ENCODE measurements around the gene MEF2C.
"Not testable (repeated sequence)": the region's sequence is repeated elsewhere in the genome, so short reads cannot be mapped to it uniquely, and the experiment has no call there.

The MEF2C gene

GRCh38 chr5:88858392-88858791 is 24.6 kb downstream of the MEF2C start:
- no peak for DNase-seq

GRCh38 chr5:88856381-88856780 is 26.6 kb downstream of the MEF2C start:
- not testable (repeated sequence) for DNase-seq

- DNase-seq, result no peak
Measured at GRCh38 chr5:88854769-88855168, 28.2 kb downstream of the MEF2C start.

- DNase-seq, result no peak
Measured at GRCh38 chr5:88847420-88847819, 35.6 kb downstream of the MEF2C start.

GRCh38 chr5:88846434-88846833 is 36.5 kb downstream of the MEF2C start:
- DNase-seq, result no peak

- DNase-seq, result no peak
Measured at GRCh38 chr5:88845081-88845697, 37.8 kb downstream of the MEF2C start.

- DNase-seq, result no peak
Measured at GRCh38 chr5:88842784-88843183, 40.2 kb downstream of the MEF2C start.

- DNase-seq, result no peak
Measured at GRCh38 chr5:88841212-88841611, 41.8 kb downstream of the MEF2C start.

- no peak for DNase-seq
Measured at GRCh38 chr5:88840495-88840894, 42.5 kb downstream of the MEF2C start.

GRCh38 chr5:88839238-88839637 is 43.7 kb downstream of the MEF2C start:
- DNase-seq, result no peak

GRCh38 chr5:88838500-88838899 is 44.5 kb downstream of the MEF2C start:
- DNase-seq, result no peak

GRCh38 chr5:88837817-88838216 is 45.2 kb downstream of the MEF2C start:
- no peak for DNase-seq

- no peak for DNase-seq
Measured at GRCh38 chr5:88837222-88837621, 45.8 kb downstream of the MEF2C start.

- DNase-seq, result no peak
Measured at GRCh38 chr5:88836195-88836838, 46.7 kb downstream of the MEF2C start.

- DNase-seq, result no peak
Measured at GRCh38 chr5:88834499-88834898, 48.5 kb downstream of the MEF2C start.

- no peak for DNase-seq
Measured at GRCh38 chr5:88834131-88834462, 48.9 kb downstream of the MEF2C start.

- no peak for DNase-seq
Measured at GRCh38 chr5:88833371-88834130, 49.4 kb downstream of the MEF2C start.

GRCh38 chr5:88831816-88832215 is 51.2 kb downstream of the MEF2C start:
- no peak for DNase-seq

GRCh38 chr5:88830567-88830966 is 52.4 kb downstream of the MEF2C start:
- no peak for DNase-seq

GRCh38 chr5:88829775-88830174 is 53.2 kb downstream of the MEF2C start:
- DNase-seq, result no peak

GRCh38 chr5:88829054-88829453 is 53.9 kb downstream of the MEF2C start:
- no peak for DNase-seq

GRCh38 chr5:88827997-88828396 is 55.0 kb downstream of the MEF2C start:
- no peak for DNase-seq

- peak; percentile 57 for DNase-seq
Measured at GRCh38 chr5:88826646-88827585, 56.1 kb downstream of the MEF2C start.

Measured in EL (cell line).